SU-DHL-6 (cell line): ENCODE data around the gene GNPNAT1.

Source experiments
- CTCF ChIP-seq: fragments of 200-600 bp; sonication (generic); IDR thresholded peaks from one replicate; pipeline ENCODE4 v1.5.1; 2017; ENCODE audit warnings: antibody characterized with exemption, mild to moderate bottlenecking, low read length, moderate library complexity; ENCODE audit not compliant: insufficient read depth, poor library complexity, severe bottlenecking
- EZH2phosphoT487 ChIP-seq: fragments of 200-600 bp; sonication (generic), shearing (Covaris generic); conservative IDR thresholded peaks from 2 replicates; pipeline ENCODE4 v1.6.1; 2018; ENCODE audit warnings: mild to moderate bottlenecking, antibody characterized with exemption, low read length, moderate library complexity, mixed read lengths

- TF ChIP-seq CTCF, result no peak
- TF ChIP-seq EZH2phosphoT487, result no peak
Measured at GRCh38 chr14:52827426-52827825, 36.0 kb upstream of the GNPNAT1 start.
